OCI-LY7 (cell line): ENCODE measurements around the gene NACC1.

Source experiments
- EZH2phosphoT487 ChIP-seq: fragments of 200-600 bp; sonication (generic); IDR thresholded peaks from 2 replicates; pipeline ENCODE4 v1.6.1; 2018; ENCODE audit warnings: low read depth, borderline replicate concordance, mild to moderate bottlenecking, mixed run types, antibody characterized with exemption, low read length, moderate library complexity, mixed read lengths
- TF ChIP-seq, protein P1 (sequence below): fragments of 200-600 bp; sonication (generic); conservative IDR thresholded peaks from 2 replicates; pipeline ENCODE4 v1.5.1; 2014; ENCODE audit warnings: mild to moderate bottlenecking, antibody characterized with exemption, low read length, moderate library complexity, mixed read lengths

DNA sequence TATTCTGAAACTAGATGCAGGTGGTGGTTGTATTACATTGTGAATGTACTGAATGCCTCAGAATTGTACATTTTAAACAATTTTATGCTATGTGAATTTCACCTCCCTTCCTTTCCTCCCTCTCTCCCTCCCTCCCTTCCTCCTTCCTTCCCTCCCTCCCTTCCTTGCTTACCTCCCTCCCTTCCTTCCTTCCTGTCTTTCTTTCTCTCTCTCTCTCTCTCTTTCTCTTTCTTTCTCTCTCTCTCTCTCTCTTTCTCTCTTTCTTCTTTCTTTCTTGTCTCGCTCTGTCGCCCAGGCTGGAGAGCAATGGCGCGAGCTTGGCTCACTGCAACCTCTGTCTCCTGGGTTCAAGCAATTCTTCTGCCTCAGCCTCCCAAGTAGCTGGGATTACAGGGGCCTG lies 69.4 kb downstream of the NACC1 start:
- TF ChIP-seq, protein P1, sequence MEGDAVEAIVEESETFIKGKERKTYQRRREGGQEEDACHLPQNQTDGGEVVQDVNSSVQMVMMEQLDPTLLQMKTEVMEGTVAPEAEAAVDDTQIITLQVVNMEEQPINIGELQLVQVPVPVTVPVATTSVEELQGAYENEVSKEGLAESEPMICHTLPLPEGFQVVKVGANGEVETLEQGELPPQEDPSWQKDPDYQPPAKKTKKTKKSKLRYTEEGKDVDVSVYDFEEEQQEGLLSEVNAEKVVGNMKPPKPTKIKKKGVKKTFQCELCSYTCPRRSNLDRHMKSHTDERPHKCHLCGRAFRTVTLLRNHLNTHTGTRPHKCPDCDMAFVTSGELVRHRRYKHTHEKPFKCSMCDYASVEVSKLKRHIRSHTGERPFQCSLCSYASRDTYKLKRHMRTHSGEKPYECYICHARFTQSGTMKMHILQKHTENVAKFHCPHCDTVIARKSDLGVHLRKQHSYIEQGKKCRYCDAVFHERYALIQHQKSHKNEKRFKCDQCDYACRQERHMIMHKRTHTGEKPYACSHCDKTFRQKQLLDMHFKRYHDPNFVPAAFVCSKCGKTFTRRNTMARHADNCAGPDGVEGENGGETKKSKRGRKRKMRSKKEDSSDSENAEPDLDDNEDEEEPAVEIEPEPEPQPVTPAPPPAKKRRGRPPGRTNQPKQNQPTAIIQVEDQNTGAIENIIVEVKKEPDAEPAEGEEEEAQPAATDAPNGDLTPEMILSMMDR = no peak
- no peak for TF ChIP-seq EZH2phosphoT487
